Retinal pigment epithelial cell (primary cell): ENCODE results near the gene ELAVL3.

ENCODE experiments used
- DNase-seq: peaks from one replicate; pipeline ENCODE4 v3.0.0-alpha.2; 2010; ENCODE audit warnings: low read depth
- H3K4me3 ChIP-seq: 2 replicates; pipeline ENCODE4 v1.5.1; 2011; ENCODE audit warnings: mild to moderate bottlenecking, low read length, control low read depth, moderate library complexity
- TF ChIP-seq, protein P1 (sequence below): conservative IDR thresholded peaks from 2 replicates; pipeline ENCODE4 v1.5.1; 2011; ENCODE audit warnings: low read depth, low read length, control low read depth, inconsistent platforms

The ELAVL3 gene

DNA sequence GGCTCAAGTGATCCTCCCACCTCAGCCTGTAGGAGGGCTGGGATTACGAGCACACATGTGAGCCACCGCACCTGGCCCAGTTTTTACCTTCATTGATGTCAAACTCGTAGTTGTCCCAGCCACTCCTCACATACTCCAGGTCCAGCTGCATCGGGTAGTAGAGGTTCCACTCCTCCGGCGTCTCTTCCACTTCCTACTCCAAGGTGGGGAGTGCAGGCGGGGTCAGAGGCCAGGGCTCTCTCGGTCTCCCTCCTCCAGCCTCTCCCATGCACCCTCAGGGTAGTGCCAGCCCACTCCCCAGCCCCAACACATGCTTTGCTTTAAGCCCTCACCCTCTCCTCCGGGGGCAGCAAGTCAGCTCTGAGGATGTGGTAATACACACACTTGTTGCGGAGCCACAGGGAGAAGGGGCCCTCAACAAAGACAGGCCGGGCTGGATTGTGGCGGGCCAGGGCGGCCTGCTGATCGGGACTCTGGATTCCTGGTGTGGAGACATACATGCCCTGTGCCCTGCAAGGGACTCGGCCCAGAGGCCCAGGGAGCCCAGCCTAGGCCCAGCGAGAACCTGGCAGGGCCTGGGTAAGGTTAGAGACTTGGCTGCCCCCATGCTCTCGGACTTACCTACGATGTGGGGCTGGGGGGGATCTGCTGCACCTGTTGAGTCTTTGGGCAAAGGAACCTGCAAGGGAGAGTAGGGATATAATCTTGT lies 26.7 kb upstream of the ELAVL3 start:
- no peak overlapping the region for H3K4me3 ChIP-seq
- no peak for DNase-seq
- TF ChIP-seq, protein P1, sequence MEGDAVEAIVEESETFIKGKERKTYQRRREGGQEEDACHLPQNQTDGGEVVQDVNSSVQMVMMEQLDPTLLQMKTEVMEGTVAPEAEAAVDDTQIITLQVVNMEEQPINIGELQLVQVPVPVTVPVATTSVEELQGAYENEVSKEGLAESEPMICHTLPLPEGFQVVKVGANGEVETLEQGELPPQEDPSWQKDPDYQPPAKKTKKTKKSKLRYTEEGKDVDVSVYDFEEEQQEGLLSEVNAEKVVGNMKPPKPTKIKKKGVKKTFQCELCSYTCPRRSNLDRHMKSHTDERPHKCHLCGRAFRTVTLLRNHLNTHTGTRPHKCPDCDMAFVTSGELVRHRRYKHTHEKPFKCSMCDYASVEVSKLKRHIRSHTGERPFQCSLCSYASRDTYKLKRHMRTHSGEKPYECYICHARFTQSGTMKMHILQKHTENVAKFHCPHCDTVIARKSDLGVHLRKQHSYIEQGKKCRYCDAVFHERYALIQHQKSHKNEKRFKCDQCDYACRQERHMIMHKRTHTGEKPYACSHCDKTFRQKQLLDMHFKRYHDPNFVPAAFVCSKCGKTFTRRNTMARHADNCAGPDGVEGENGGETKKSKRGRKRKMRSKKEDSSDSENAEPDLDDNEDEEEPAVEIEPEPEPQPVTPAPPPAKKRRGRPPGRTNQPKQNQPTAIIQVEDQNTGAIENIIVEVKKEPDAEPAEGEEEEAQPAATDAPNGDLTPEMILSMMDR: no peak

DNA sequence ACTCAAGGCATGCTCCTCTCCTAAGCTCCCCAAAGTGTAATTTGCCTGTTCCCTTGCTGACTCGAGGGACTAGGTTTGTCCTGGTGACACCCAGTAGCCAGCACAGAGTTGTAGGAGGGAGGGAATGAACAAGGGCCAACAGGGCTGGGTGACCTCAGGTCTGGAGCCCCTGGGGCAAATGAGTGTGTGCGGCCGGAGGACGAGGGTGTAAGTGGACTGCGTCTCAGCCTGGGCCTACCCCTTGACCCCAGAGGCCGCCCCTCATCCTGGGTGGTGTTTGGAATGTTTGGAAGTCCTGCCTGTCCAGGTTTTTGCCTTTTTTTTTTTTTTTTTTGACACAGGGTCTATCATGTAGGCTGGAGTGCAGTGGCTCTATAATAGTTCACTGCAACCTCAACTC lies 26.1 kb upstream of the ELAVL3 start:
- no peak overlapping the region for H3K4me3 ChIP-seq
- TF ChIP-seq, protein P1: no peak
- no peak for DNase-seq

DNA sequence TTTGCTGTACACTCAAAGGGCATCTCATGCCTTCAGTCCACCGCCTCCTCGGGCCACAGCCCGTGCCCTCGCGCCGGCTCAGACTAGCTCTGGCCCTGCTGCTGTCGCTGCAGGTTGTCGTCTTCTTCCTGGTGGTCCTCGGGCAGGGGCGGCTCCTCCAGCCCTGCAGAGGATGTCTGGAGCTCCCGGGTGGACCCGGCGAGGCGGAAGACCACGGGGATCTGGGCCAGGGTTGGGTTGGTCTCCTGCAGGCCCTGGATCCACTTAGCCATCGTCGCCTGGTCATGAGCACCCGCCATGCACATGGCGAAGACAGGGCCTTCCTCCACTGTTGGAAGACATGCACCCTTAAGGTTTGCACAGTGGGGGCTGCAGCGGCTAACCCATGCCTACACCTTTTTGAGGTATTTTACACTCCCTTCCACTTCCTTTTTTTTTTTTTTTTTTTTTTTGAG lies 25.3 kb upstream of the ELAVL3 start:
- no peak for DNase-seq
- H3K4me3 ChIP-seq: peak overlapping the region; percentile 67
- TF ChIP-seq, protein P1: no peak

DNA sequence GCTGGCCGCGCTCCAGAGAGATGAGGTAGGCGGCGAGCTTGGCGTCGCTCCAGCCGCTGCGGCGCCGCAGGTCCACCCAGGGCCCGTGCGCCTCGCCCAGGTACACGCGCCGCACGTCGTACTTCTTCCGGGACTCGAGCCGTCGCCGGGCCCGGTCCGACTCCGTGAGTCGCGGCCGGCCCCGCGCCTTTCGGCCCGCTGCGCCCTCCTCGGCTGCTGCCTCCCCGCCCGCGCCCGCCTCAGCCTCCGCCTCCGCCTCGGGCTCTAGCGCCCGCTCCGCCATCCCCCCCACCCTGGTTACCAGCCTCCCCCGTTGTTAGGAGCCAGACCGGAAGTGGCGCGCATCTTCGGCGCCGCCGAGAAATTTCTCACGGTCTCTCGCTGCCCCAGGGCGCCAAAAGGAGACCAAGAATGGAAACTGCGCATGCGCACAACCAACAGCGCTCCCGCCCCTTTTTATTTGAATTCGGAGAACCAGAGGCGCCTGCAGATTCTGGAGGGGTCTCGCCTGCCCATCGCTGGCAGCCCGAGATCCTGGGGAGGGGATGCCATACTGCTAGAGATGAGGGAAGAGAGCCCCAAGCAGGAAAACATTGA lies 24.8 kb upstream of the ELAVL3 start, which contains the start of gene ZNF653:
Gene ZNF653, minus strand, starts transcription at position 336 of the 597 bp plus-strand sequence. Its CDS starts 53 bp downstream, at position 283.
- TF ChIP-seq, protein P1: no peak
- peak; percentile 68 for DNase-seq
- H3K4me3 ChIP-seq: peak within 1 kb of the TSS; percentile 67

DNA sequence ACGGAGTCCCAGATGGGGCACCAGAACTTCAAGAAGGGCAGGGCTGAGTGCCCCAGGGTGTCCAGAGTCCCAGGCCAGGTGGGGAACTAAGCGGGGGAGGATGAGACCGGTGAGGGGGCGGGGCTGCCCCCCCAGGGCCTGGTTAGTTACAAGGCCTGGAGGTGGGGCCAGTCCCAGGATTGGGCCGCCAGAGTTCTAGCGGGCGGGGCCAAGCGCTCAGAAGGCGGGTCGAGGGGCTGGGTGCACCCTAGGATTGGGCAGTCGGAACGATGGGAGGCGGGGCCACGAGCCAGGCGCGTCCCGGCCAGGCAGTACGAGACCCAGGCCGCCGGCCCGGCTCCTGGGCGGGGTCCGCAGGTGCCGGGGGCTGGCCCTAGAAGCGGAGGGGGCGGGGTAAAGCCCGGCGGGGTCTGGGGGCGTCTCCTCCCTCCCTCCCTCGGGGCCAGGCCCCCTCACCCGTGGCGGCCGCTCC lies 24.2 kb upstream of the ELAVL3 start:
- peak; percentile 71 for DNase-seq
- TF ChIP-seq, protein P1: no peak

DNA sequence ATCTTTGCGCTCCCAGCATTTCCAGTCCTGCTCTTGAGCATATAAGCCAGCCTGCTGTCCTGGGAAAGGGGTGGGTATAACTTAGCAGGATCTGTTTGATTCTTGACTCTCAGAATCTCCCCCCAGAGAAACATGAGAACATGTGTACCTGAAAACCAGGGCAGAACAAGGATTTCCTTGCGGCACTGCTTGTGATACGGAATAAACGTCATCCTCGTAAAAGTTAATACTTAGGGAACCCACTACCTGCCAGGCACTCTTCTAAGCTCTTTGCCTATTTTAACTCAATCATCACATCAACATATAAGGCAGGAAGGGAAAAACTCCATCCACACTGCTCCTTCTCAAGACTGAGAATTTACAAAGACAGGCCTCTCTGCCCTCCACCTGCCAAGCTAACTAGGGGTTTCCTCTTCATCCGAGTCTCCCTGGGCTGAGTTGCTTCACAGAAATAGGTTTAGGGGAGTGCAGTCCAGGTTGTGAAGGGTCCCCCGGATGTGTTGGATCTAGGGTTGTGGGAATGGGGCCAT lies 23.7 kb upstream of the ELAVL3 start:
- TF ChIP-seq, protein P1: no peak
- no peak for DNase-seq
- H3K4me3 ChIP-seq: peak overlapping the region; percentile 67

More for the DNA sequence above, 24.2 kb upstream of the ELAVL3 start:
- peak overlapping the region; percentile 67 for H3K4me3 ChIP-seq
